MM.1S (cell line): ENCODE data around the gene WDR43.

Source experiments
- CTCF ChIP-seq: fragments of 300-600 bp; sonication (generic); IDR thresholded peaks from 2 replicates; pipeline ENCODE4 v1.5.1; 2016; ENCODE audit warnings: antibody characterized with exemption, low read length, mixed read lengths
- EZH2 ChIP-seq: fragments of 300-600 bp; sonication (generic); optimal IDR thresholded peaks from 2 replicates; pipeline ENCODE3; 2017; ENCODE audit warnings: low read depth, mild to moderate bottlenecking, antibody characterized with exemption, low read length, mixed read lengths

GRCh38 chr2:28941008-28941407, 46.5 kb downstream of the WDR43 start:
- no peak for TF ChIP-seq CTCF
- TF ChIP-seq EZH2: no peak
